HG02840 (cell line): ENCODE measurements around the gene TEPSIN.

Experiments
- ATAC-seq: cut with Tn5 transposase; IDR thresholded peaks from one replicate; pipeline ENCODE4 v1.9.1; 2021; ENCODE audit warnings: mild to moderate bottlenecking, moderate library complexity, moderate number of reproducible peaks; ENCODE audit not compliant: unreplicated experiment, low FRiP score

TEPSIN gene

GRCh38 chr17:81251094-81251708 lies 12.3 kb upstream of the TEPSIN start:
- ATAC-seq = no peak

DNA sequence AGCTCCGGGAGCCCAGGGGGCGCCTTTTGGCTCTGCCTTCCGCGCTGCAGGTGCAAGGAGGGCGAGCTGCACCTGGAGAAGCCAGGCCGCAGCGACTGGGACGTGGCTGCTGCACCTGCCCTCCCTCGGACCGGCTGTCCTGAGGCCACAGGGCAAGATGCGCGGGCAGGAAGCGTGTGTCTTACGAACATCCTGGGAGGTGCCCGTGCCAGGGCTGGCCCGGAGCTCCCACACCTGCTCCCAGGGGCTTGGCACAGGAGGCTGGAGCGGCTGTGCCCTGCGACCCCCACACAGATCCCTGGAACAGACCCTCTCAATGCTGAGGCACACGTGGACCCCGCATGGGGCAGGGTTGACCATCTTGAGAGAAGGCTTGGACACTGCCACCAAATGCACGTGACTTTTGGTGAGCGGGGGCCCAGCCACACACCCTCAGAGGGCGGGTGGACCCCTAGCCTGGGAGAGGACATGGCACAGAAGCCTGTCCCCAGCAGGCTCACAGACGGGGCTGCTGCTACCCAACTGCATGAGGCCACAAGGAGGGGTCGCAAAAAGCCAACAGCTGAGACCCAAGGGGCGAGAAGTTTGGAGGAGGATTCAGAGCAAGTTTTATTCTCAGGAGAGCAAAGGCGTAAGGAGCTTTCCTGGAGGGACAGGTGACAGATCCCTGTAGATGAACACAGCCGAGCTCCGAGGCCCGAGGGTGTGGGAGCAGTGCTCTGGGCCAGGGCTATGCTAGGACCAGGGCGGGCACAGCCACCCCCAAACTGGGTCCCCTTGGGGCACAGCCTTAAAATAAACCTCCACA lies 11.6 kb upstream of the TEPSIN start:
- ATAC-seq = no peak

DNA sequence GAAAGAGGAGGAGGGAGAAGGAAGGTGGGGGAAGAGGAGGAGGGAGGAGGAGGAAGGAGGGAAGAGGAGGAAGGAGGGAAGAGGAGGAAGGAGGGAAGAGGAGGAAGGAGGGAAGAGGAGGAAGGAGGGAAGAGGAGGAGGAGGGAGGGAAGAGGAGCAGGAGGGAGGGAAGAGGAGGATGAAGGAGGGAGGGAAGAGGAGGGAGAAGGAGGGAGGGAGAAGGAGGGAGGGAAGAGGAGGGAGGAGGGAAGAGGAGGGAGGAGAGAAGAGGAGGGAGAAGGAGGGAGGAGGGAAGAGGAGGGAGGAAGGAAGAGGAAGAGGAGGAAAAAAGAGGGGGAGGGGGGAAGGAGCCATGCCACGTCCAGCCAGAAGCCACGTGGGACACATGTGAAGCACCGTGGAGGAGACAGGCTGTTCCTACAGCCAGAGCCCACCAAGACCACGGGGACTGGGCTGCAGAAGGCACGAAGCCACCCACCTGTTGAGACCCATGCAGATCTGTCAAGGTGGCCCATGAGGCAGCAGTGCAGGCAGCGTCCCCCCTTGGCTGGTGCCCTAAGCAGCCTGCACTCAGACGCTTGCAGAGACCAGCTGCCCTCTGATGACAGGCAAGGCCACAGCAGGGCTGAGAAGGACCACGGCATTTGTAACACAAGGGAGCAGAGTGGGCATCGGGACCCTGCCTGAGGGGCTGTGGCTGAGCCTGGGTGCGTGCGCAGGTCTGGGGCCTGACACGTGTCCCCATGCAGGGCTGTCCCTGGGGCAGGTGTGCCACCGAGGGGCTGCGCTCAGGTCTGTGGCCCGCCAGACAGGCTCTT lies 10.6 kb upstream of the TEPSIN start:
- ATAC-seq = no peak

GRCh38 chr17:81248649-81249048 lies 9.8 kb upstream of the TEPSIN start:
- no peak for ATAC-seq

GRCh38 chr17:81247339-81247990 lies 8.6 kb upstream of the TEPSIN start:
- ATAC-seq = no peak

- no peak for ATAC-seq
Measured at GRCh38 chr17:81246679-81247338, 8.0 kb upstream of the TEPSIN start.

GRCh38 chr17:81246343-81246670 lies 7.5 kb upstream of the TEPSIN start:
- ATAC-seq = no peak

GRCh38 chr17:81245665-81246342 lies 6.9 kb upstream of the TEPSIN start:
- no peak for ATAC-seq

DNA sequence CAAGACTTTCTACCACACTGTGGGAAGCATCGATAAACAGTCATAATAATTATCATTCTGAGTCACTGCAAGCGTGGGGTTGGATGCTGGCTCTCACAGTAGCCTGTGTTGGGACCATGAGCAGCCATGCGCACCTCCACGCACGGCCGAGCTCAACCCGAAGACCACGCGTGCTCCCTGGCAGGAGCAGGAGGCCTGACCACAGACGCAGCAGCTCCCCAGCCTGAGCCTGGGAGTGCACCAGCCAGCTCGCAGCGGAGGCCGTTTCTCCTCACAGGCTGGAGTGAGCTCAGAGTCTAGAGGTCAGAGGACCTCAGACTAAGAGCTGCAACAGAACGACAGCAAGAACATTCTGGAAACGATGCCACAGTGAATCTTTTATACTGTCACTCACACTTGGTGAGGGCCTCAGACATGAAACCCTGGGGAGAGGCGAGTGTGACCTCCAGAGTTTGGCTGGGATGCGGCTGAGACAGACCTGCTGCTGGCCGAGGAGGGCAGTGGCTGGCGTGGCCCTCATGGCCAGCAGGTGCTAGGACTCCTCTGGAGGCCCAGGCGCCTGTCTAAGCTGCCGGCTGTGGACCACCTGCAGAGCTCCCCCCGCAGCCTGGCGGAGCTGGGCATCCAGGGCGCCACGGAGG lies 6.3 kb upstream of the TEPSIN start:
- ATAC-seq = no peak

- ATAC-seq = no peak
Measured at GRCh38 chr17:81244358-81245023, 5.6 kb upstream of the TEPSIN start.

- no peak for ATAC-seq
Measured at GRCh38 chr17:81243333-81243664, 4.4 kb upstream of the TEPSIN start.

DNA sequence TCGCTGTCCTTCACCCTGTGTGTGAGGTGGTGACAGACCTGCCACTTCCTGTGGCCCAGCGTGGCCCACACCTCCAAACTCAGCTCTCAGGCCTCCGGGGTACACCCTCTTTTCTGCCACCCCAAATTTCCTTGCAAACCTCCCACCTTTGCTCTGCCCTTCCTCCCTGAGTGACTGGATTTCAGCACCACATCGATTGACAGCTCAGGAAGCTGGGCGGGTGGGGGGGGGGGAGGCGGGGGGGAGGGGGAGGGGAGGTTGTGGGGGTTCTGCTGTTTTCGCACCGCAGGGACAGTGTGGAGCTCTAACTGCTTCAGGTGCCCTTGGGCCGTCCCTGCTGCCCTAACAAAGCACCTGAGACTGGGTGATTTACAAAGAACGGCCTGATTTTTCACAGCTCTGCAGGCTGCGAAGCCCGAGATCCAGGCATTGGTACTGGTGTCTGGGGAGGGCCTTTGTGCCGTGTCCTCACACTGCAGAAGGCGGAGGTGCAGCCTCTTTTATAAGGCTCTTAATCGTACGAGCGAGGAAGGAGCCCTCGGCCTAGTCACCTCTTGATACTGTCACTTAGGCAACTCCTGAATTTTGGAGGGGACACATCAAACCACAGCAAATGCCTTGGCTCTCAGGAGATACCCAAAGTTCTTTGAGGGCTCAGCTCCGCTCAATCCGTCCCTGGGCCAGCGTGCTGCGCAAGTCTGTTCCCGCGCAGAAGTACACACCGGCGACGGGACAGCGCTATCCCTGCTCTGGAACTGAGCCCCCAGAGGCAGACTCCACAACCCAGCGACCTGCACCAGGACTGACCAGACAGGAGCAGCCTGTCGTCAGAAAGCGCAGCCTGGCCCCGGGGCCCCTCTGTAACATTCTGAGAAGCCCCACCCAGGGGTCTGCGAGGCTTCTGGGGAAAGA lies 3.8 kb upstream of the TEPSIN start:
- no peak for ATAC-seq

GRCh38 chr17:81241648-81242420 lies 3.0 kb upstream of the TEPSIN start:
- no peak for ATAC-seq

DNA sequence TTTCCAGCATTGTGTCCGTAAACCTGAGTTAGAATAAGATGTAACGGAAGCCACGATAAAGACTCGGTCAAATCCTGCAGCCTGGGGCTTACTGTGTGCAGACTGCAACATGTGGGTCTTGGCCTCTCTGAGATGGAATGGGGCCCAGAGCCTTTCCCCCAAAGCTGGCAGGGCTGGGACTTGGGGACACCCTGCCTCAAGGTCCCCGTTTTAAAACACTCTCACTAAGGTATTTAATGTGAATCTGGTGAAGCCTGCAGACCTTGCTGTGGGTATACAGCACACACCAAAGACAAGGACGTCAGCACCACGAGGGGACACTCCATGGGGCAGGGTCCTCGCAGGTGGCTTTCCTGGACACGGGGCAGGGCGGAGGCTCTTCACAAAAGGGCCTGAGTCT lies 2.3 kb upstream of the TEPSIN start:
- no peak for ATAC-seq

DNA sequence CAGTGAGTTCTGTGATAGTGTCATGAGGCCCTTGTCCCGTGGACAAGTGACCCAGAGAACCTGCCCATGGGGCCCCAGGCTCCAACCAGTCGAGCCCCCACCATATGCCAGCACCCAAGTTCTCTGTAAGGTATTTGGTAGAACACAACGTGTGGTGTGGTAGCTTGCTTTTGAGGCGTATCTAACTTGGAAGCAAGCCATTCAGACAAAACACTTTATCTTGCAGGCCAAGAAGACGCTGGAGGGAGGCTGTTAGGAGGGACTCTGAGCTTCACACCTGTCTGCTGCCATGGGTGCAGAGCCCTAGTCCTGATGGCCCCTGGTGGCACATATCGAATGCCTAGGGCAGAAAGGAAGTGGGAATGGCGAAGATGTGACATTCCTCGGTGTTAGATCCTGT lies 1.9 kb upstream of the TEPSIN start:
- ATAC-seq = no peak

DNA sequence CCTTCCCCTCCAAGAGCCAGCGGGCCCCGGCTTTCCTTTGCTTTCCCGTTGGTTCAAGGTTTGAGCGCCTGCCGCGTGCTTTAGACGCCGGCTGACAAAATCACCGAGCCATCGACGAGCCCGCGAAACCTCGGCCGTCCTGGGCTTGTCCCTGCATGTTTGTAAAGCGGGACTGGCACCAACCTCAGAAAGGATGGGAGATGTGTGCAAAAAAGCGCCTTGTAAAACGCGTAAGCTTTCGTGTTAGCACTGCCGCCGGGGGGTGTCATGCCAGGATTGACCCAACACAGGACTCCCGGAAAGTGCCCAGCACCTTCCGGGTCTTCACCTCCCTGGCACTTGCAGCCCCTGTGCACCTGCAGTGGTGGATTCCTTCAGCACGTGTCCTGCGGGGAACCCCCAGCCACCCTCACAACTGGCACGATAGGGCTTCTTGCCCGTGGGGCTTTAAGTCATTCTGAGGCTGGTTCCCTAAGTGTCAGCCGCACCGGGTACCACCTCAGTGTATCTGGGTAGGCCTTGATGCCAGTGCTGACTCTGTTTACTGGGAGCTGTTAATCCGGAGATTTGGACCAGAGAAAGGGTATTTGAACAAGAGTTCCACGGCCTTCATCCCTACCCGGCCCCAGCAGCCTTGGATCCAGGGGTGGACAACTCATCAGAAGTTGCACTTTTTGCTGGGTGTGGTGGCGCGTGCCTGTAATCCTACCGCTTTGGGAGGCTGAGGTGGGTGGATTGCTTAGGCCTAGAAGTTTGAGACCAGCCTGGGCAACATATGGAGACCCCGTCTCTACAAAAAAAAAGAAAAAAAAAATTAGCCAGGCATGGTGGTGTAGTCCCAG lies 1.1 kb upstream of the TEPSIN start:
- no peak for ATAC-seq

GRCh38 chr17:81238490-81238814 lies 403 bp downstream of the TEPSIN start:
- ATAC-seq = peak; percentile 3
